IMR-90 (cell line): ENCODE measurements around the gene PLXDC2. TPM values are rescaled to one million over a fixed set of nuclear protein-coding genes. Genes with fewer than 3 reads are reported as not detected.

Source experiments
- ATAC-seq: fragments of 200-7000 bp; cut with Tn5 transposase; 2 replicates; pipeline ENCODE4 v1.9.1; 2020; ENCODE audit warnings: low read depth, mild to moderate bottlenecking, moderate library complexity
- BruUV-seq: library from RNA; stranded (reverse); fragments of 400-500 nt; replicated peaks from 2 replicates; lab custom pipeline; 2021; lab: Mats Ljungman, UMichigan
- CTCF ChIA-PET: fragments of 300-600 bp; formaldehyde crosslinking; extraction: SDS; loops from one replicate; lab custom pipeline; 2021; ENCODE audit warnings: antibody characterized with exemption; lab: Yijun Ruan, JAX
- POLR2A ChIA-PET: fragments of 300-600 bp; sonication (Branson Sonifier 250); formaldehyde crosslinking; loops from one replicate; lab custom pipeline; 2022; ENCODE audit warnings: antibody characterized with exemption; ENCODE audit not compliant: unreplicated experiment; lab: Charles Lee
- DNase-seq: peaks from one replicate; pipeline ENCODE4 v3.0.0; 2013
- H2AFZ ChIP-seq: replicated peaks from 2 replicates; pipeline ENCODE3; 2013; ENCODE audit warnings: low read length, mild to moderate bottlenecking; ENCODE audit not compliant: poor library complexity
- H2AK5ac ChIP-seq: 2 replicates; pipeline ENCODE4 v1.6.1; 2013; ENCODE audit warnings: low read depth, low read length, inconsistent platforms
- H2AK9ac ChIP-seq: replicated peaks from 2 replicates; pipeline ENCODE3; 2013; ENCODE audit warnings: mild to moderate bottlenecking, low read depth, low read length, moderate library complexity; ENCODE audit not compliant: poor library complexity
- H2BK120ac ChIP-seq: 2 replicates; pipeline ENCODE4 v1.6.1; 2013; ENCODE audit warnings: low read depth, low read length, inconsistent platforms
- H2BK15ac ChIP-seq: 3 replicates; pipeline ENCODE4 v1.6.1; 2013; ENCODE audit warnings: low read depth, low read length, inconsistent platforms
- H2BK20ac ChIP-seq: 2 replicates; pipeline ENCODE4 v1.6.1; 2013; ENCODE audit warnings: low read depth, mild to moderate bottlenecking, inconsistent platforms, low read length, moderate library complexity
- H2BK5ac ChIP-seq: 2 replicates; pipeline ENCODE4 v1.6.1; 2013; ENCODE audit warnings: mild to moderate bottlenecking, low read depth, low read length, inconsistent platforms; ENCODE audit not compliant: poor library complexity, severe bottlenecking
- H3K14ac ChIP-seq: replicated peaks from 2 replicates; pipeline ENCODE4 v1.6.1; 2013; ENCODE audit warnings: low read depth, low read length, inconsistent platforms
- H3K18ac ChIP-seq: 2 replicates; pipeline ENCODE4 v1.6.1; 2013; ENCODE audit warnings: low read depth, low read length, control low read depth
- H3K23ac ChIP-seq: 2 replicates; pipeline ENCODE4 v1.6.1; 2013; ENCODE audit warnings: low read depth, low read length, inconsistent platforms
- H3K27ac ChIP-seq: 2 replicates; pipeline ENCODE4 v1.5.1; 2013; ENCODE audit warnings: mild to moderate bottlenecking, control low read depth, low read length; ENCODE audit not compliant: insufficient read depth
- H3K27me3 ChIP-seq: 2 replicates; pipeline ENCODE4 v1.6.1; 2013; ENCODE audit warnings: low read length; ENCODE audit not compliant: control insufficient read depth, insufficient read depth
- H3K36me3 ChIP-seq: 2 replicates; pipeline ENCODE4 v1.6.1; 2013; ENCODE audit warnings: low read length, mixed read lengths; ENCODE audit not compliant: control insufficient read depth, insufficient read depth
- H3K4ac ChIP-seq: 2 replicates; pipeline ENCODE4 v1.6.1; 2013; ENCODE audit warnings: low read depth, low read length, inconsistent platforms
- H3K4me1 ChIP-seq: 2 replicates; pipeline ENCODE4 v1.6.1; 2013; ENCODE audit warnings: low read length, mixed read lengths; ENCODE audit not compliant: control insufficient read depth, insufficient read depth
- H3K4me2 ChIP-seq: 2 replicates; pipeline ENCODE4 v1.6.1; 2013; ENCODE audit warnings: low read depth, mild to moderate bottlenecking, control low read depth, low read length, moderate library complexity
- H3K4me3 ChIP-seq: 2 replicates; pipeline ENCODE4 v1.5.1; 2013; ENCODE audit warnings: low read depth, mild to moderate bottlenecking, control low read depth, low read length, moderate library complexity; ENCODE audit not compliant: insufficient read depth
- H3K56ac ChIP-seq: 2 replicates; pipeline ENCODE4 v1.6.1; 2013; ENCODE audit warnings: low read length, inconsistent platforms; ENCODE audit not compliant: insufficient read depth; ENCODE audit errors: extremely low read depth
- H3K79me1 ChIP-seq, 2 experiments: 2 replicates each; pipeline ENCODE4 v1.6.1; 2013; ENCODE audit warnings: low read length in 2 of 2, inconsistent platforms in 1 of 2, low read depth in 1 of 2
- H3K9ac ChIP-seq: 2 replicates; pipeline ENCODE4 v1.6.1; 2013; ENCODE audit warnings: low read depth, low read length, control low read depth
- H3K9me1 ChIP-seq: 2 replicates; pipeline ENCODE4 v1.6.1; 2013; ENCODE audit warnings: low read length, inconsistent platforms; ENCODE audit not compliant: insufficient read depth
- H3K9me3 ChIP-seq: 2 replicates; pipeline ENCODE4 v1.6.1; 2013; ENCODE audit warnings: low read length; ENCODE audit not compliant: control insufficient read depth, insufficient read depth
- H4K20me1 ChIP-seq: 2 replicates; pipeline ENCODE4 v1.6.1; 2013; ENCODE audit warnings: low read length, inconsistent platforms; ENCODE audit not compliant: insufficient read depth
- H4K5ac ChIP-seq: 2 replicates; pipeline ENCODE4 v1.6.1; 2013; ENCODE audit warnings: mild to moderate bottlenecking, low read depth, low read length, control low read depth
- H4K8ac ChIP-seq, 2 experiments: 2 replicates each; pipeline ENCODE4 v1.6.1; 2013; ENCODE audit warnings: low read depth in 2 of 2, low read length in 2 of 2, control low read depth in 1 of 2, inconsistent platforms in 1 of 2
- H4K91ac ChIP-seq: 2 replicates; pipeline ENCODE4 v1.6.1; 2013; ENCODE audit warnings: low read depth, low read length, inconsistent platforms; ENCODE audit not compliant: insufficient read depth
- BHLHE40 ChIP-seq: fragments of 150-350 bp; IDR thresholded peaks from 2 replicates; pipeline ENCODE4 v1.6.1; 2016; ENCODE audit warnings: mild to moderate bottlenecking, low read depth, low read length
- CEBPB ChIP-seq: IDR thresholded peaks from 2 replicates; pipeline ENCODE4 v1.6.1; 2012; ENCODE audit warnings: low read depth, low read length, improper control_type of control experiment
- CHD1 ChIP-seq: IDR thresholded peaks from 2 replicates; pipeline ENCODE4 v1.6.1; 2012; ENCODE audit warnings: low read depth, low read length, improper control_type of control experiment
- CTCF ChIP-seq: conservative IDR thresholded peaks from 2 replicates; pipeline ENCODE4 v1.5.1; 2012; ENCODE audit warnings: mild to moderate bottlenecking, low read depth, low read length, improper control_type of control experiment
- ELK1 ChIP-seq: fragments of 150-350 bp; IDR thresholded peaks from 2 replicates; pipeline ENCODE4 v1.6.1; 2016; ENCODE audit warnings: low read depth, mild to moderate bottlenecking, low read length, moderate library complexity, borderline replicate concordance
- FOS ChIP-seq: fragments of 150-350 bp; IDR thresholded peaks from 2 replicates; pipeline ENCODE4 v1.6.1; 2016; ENCODE audit warnings: low read depth, low read length
- MAFK ChIP-seq: IDR thresholded peaks from 2 replicates; pipeline ENCODE4 v1.6.1; 2012; ENCODE audit warnings: low read depth, low read length, improper control_type of control experiment
- MAZ ChIP-seq: IDR thresholded peaks from 2 replicates; pipeline ENCODE4 v1.6.1; 2012; ENCODE audit warnings: low read depth, mild to moderate bottlenecking, low read length, improper control_type of control experiment, moderate library complexity, borderline replicate concordance
- MXI1 ChIP-seq: IDR thresholded peaks from 2 replicates; pipeline ENCODE4 v1.6.1; 2012; ENCODE audit warnings: low read depth, mild to moderate bottlenecking, low read length, moderate library complexity, borderline replicate concordance
- NFE2L2 ChIP-seq: fragments of 150-350 bp; IDR thresholded peaks from 2 replicates; pipeline ENCODE4 v1.6.1; 2016; ENCODE audit warnings: low read depth, mild to moderate bottlenecking, low read length
- POLR2A ChIP-seq: IDR thresholded peaks from 2 replicates; pipeline ENCODE4 v1.6.1; 2012; ENCODE audit warnings: mild to moderate bottlenecking, low read depth, low read length
- RAD21 ChIP-seq: IDR thresholded peaks from 2 replicates; pipeline ENCODE4 v1.6.1; 2012; ENCODE audit warnings: low read length, improper control_type of control experiment
- RCOR1 ChIP-seq: IDR thresholded peaks from 2 replicates; pipeline ENCODE4 v1.6.1; 2012; ENCODE audit warnings: mild to moderate bottlenecking, low read length, improper control_type of control experiment; ENCODE audit not compliant: insufficient replicate concordance
- RFX5 ChIP-seq: IDR thresholded peaks from 2 replicates; pipeline ENCODE4 v1.8.0; 2012; ENCODE audit warnings: low read depth, mild to moderate bottlenecking, low read length, moderate library complexity
- SMC3 ChIP-seq: fragments of 150-350 bp; IDR thresholded peaks from 2 replicates; pipeline ENCODE4 v1.6.1; 2016; ENCODE audit warnings: low read depth, mild to moderate bottlenecking, antibody characterized with exemption, low read length, moderate library complexity
- USF2 ChIP-seq: fragments of 150-350 bp; IDR thresholded peaks from 2 replicates; pipeline ENCODE4 v1.6.1; 2017; ENCODE audit warnings: mild to moderate bottlenecking, antibody characterized with exemption, low read length, low read depth
- WGBS, 2 experiments: methylation state at CpG; one replicate each; pipeline versions ENCODE4 v1.1.5 to v1.1.7; 2013; ENCODE audit warnings: missing lambda C conversion rate in 2 of 2; ENCODE audit not compliant: insufficient read length in 1 of 2; ENCODE audit errors: extremely low coverage in 2 of 2; 5-methylcytosine and 5-hydroxymethylcytosine counted together
- dilution Hi-C: fragments of 300-500 bp; cut with HindIII; formaldehyde crosslinking; loops from one replicate; pipeline ENCODE4 v1.14.3; 2018; ENCODE audit warnings: low sequenced_read_pairs; ENCODE audit not compliant: unreplicated experiment
- in situ Hi-C: fragments of 300-500 bp; cut with MboI; formaldehyde crosslinking; loops from 3 replicates; pipeline ENCODE4 v1.14.3; 2019; ENCODE audit warnings: low sequenced_read_pairs, inconsistent platforms, mixed read lengths
- intact Hi-C: fragments of 100-400 bp; cut with micrococcal nuclease; formaldehyde crosslinking; loops from 2 replicates; pipeline ENCODE4 v1.10.0; 2022
- polyA plus RNA-seq, 3 experiments: library from polyadenylated mRNA; depleted of rRNA; stranded (reverse); fragments of >200 nt; gene quantifications; 2 replicates each; pipeline ENCODE4 v1.2.3, GENCODE V29; 2012; ENCODE audit warnings: low replicate concordance in 1 of 3
- total RNA-seq: library from RNA; depleted of rRNA; stranded (reverse); fragments of >200 nt; gene quantifications from 2 replicates; pipeline ENCODE4 v1.2.3, GENCODE V29; 2012

Gene PLXDC2
- total and polyA plus RNA-seq, 2 of the 4 experiments (the other 2 are of a cell fraction) = 3.2 to 6.1 TPM

GRCh38 chr10:19853831-19854230, 37.6 kb downstream of the PLXDC2 start:
- DNase-seq = no peak
- H3K4me2 ChIP-seq = no peak overlapping the region
- in situ Hi-C loops = no loop called here

More at GRCh38 chr10:19853831-19854230, 37.6 kb downstream of the PLXDC2 start:
- no peak overlapping the region for H2BK15ac ChIP-seq
- no peak overlapping the region for H3K9ac ChIP-seq
- no peak overlapping the region for H4K8ac ChIP-seq
- TF ChIP-seq NFE2L2 = no peak
- TF ChIP-seq MAZ = no peak
- TF ChIP-seq RFX5 = no peak
- TF ChIP-seq ELK1 = no peak
- no peak for TF ChIP-seq BHLHE40
- no peak for TF ChIP-seq MXI1
- TF ChIP-seq CTCF = no peak
- no peak for TF ChIP-seq SMC3
- TF ChIP-seq RCOR1 = no peak
- TF ChIP-seq USF2 = no peak
- no peak for TF ChIP-seq FOS
- TF ChIP-seq CHD1 = no peak
- no peak for TF ChIP-seq MAFK
- TF ChIP-seq POLR2A = no peak
- no peak for TF ChIP-seq CEBPB
- TF ChIP-seq RAD21 = no peak
- H2BK20ac ChIP-seq = no peak overlapping the region
- no peak overlapping the region for H4K91ac ChIP-seq
- H3K4me3 ChIP-seq = no peak overlapping the region
- dilution Hi-C loops = no loop called here
- H3K79me1 ChIP-seq = no peaks in the 10 kb centered on the region
- 55% methylated on average over 3 of the region's 5 CpGs; no CpG with 5 or more reads in 1 of the 2 experiments for WGBS, 2 experiments
- POLR2A ChIA-PET = no interaction called here
- no peak overlapping the region for H2AK5ac ChIP-seq
- H3K18ac ChIP-seq = no peak overlapping the region
- CTCF ChIA-PET = no interaction called here
- H3K23ac ChIP-seq = no peak overlapping the region
- no peak overlapping the region for H3K27ac ChIP-seq
- H2BK120ac ChIP-seq = no peak overlapping the region
- no peak overlapping the region for H2BK5ac ChIP-seq
- ATAC-seq = no peak
- no peak overlapping the region for H3K56ac ChIP-seq
- H3K27me3 ChIP-seq = no peaks in the 10 kb centered on the region
- H3K4me1 ChIP-seq = no peaks in the 10 kb centered on the region
- no peaks in the 10 kb centered on the region for H3K9me1 ChIP-seq
- intact Hi-C loops = no loop called here
- H3K14ac ChIP-seq = no peak overlapping the region
- BruUV-seq = no TSS peak
- no peaks in the 10 kb centered on the region for H4K20me1 ChIP-seq
- no peaks in the 10 kb centered on the region for H3K36me3 ChIP-seq
- no peak overlapping the region for H4K5ac ChIP-seq
- no peak overlapping the region for H3K4ac ChIP-seq
- no peaks in the 10 kb centered on the region for H3K9me3 ChIP-seq
- no peak overlapping the region for H2AK9ac ChIP-seq
- H2AFZ ChIP-seq = no peak overlapping the region
